Naive thymus-derived CD4-positive, alpha-beta T cell (primary cell): ENCODE results near the gene IFRD2. TPM values are rescaled to one million over a fixed set of nuclear protein-coding genes. Genes with fewer than 3 reads are reported as not detected.

Experiments used
- ATAC-seq: fragments of 150-1000 bp; cut with Tn5 transposase; 2 replicates; pipeline ENCODE4 v1.10.0; 2021; ENCODE audit warnings: mild to moderate bottlenecking, moderate library complexity
- CTCF ChIA-PET: fragments of 350-600 bp; sonication (Branson Sonifier 250); formaldehyde crosslinking; loops from one replicate; lab custom pipeline; 2021; ENCODE audit warnings: antibody characterized with exemption; lab: Charles Lee
- POLR2A ChIA-PET: fragments of 350-600 bp; sonication (Branson Sonifier 250); formaldehyde crosslinking; loops from one replicate; lab custom pipeline; 2021; ENCODE audit warnings: antibody characterized with exemption, inconsistent platforms; lab: Charles Lee
- DNase-seq, 9 donors: peaks; one replicate each; pipeline versions ENCODE4 v3.0.0 to v3.0.0-alpha.2; 2020 to 2022; ENCODE audit warnings: mixed read lengths in 1 of 9
- H3K27ac ChIP-seq: one replicate; pipeline ENCODE4 v1.7.0; 2013; ENCODE audit warnings: mild to moderate bottlenecking, low read depth, low read length, moderate library complexity
- H3K27me3 ChIP-seq, 2 donors: one replicate each; pipeline ENCODE4 v1.7.0; 2013; ENCODE audit warnings: low read length in 2 of 2, mild to moderate bottlenecking in 2 of 2, moderate library complexity in 2 of 2; ENCODE audit not compliant: control insufficient read depth in 2 of 2, insufficient read depth in 2 of 2
- H3K36me3 ChIP-seq, 3 experiments: 1 replicate in 2 of 3; 2 replicates in 1 of 3; pipeline ENCODE4 v1.7.0; 2013; ENCODE audit warnings: low read length in 3 of 3, mild to moderate bottlenecking in 3 of 3, moderate library complexity in 1 of 3; ENCODE audit not compliant: insufficient read depth in 3 of 3, control insufficient read depth in 2 of 3
- H3K4me1 ChIP-seq, 2 donors: one replicate each; pipeline ENCODE4 v1.7.0; 2013; ENCODE audit warnings: low read length in 2 of 2, mild to moderate bottlenecking in 2 of 2, moderate library complexity in 1 of 2; ENCODE audit not compliant: control insufficient read depth in 2 of 2, insufficient read depth in 2 of 2
- H3K4me3 ChIP-seq: 2 replicates; pipeline ENCODE4 v1.7.0; 2013; ENCODE audit warnings: mild to moderate bottlenecking, low read length
- H3K9me3 ChIP-seq, 3 experiments: 1 replicate in 2 of 3; 2 replicates in 1 of 3; pipeline ENCODE4 v1.7.0; 2013; ENCODE audit warnings: low read length in 3 of 3; ENCODE audit not compliant: control insufficient read depth in 2 of 3
- H3K27ac Mint-ChIP-seq, 9 donors: one replicate each; pipeline ENCODE4 v1.8.0; 2020 to 2022; ENCODE audit warnings: mixed read lengths in 9 of 9, mild to moderate bottlenecking in 8 of 9, moderate library complexity in 5 of 9, inconsistent platforms in 2 of 9
- H3K27me3 Mint-ChIP-seq, 5 donors: one replicate each; pipeline ENCODE4 v1.8.0; 2021 to 2022; ENCODE audit warnings: mixed read lengths in 5 of 5, mild to moderate bottlenecking in 1 of 5
- H3K36me3 Mint-ChIP-seq, 5 donors: one replicate each; pipeline ENCODE4 v1.8.0; 2020 to 2022; ENCODE audit warnings: mixed read lengths in 5 of 5, mild to moderate bottlenecking in 3 of 5, inconsistent platforms in 1 of 5
- H3K4me1 Mint-ChIP-seq, 7 donors: one replicate each; pipeline ENCODE4 v1.8.0; 2020 to 2022; ENCODE audit warnings: mixed read lengths in 7 of 7, mild to moderate bottlenecking in 3 of 7, inconsistent platforms in 1 of 7
- H3K4me3 Mint-ChIP-seq, 10 donors: one replicate each; pipeline ENCODE4 v1.8.0; 2020 to 2022; ENCODE audit warnings: mild to moderate bottlenecking in 10 of 10, mixed read lengths in 10 of 10, moderate library complexity in 6 of 10, inconsistent platforms in 2 of 10
- H3K9me3 Mint-ChIP-seq, 11 donors: one replicate each; pipeline ENCODE4 v1.8.0; 2020 to 2022; ENCODE audit warnings: mixed read lengths in 11 of 11, mild to moderate bottlenecking in 4 of 11, inconsistent platforms in 1 of 11, moderate library complexity in 1 of 11
- intact Hi-C, 2 donors: fragments of 100-400 bp; cut with micrococcal nuclease; formaldehyde crosslinking; loops; one replicate each; pipeline ENCODE4 v1.15.1; 2023
- polyA plus RNA-seq, 2 donors: library from polyadenylated mRNA; unstranded; fragments of 300-500 nt; fragmentation: Illumina TruSeq; gene quantifications; one replicate each; pipeline ENCODE4 v1.2.3, GENCODE V29; 2021
- total RNA-seq, 6 experiments: library from RNA in 5 of 6; stranded (reverse) in 5 of 6; gene quantifications; 1 replicate in 5 of 6; 2 replicates in 1 of 6; pipeline ENCODE4 v1.2.3 and lab custom pipeline; 2021 to 2026

The IFRD2 gene
- total and polyA plus RNA-seq, 7 experiments from 2014 or later = 53.7 to 85.1 (median 64.7) TPM

DNA sequence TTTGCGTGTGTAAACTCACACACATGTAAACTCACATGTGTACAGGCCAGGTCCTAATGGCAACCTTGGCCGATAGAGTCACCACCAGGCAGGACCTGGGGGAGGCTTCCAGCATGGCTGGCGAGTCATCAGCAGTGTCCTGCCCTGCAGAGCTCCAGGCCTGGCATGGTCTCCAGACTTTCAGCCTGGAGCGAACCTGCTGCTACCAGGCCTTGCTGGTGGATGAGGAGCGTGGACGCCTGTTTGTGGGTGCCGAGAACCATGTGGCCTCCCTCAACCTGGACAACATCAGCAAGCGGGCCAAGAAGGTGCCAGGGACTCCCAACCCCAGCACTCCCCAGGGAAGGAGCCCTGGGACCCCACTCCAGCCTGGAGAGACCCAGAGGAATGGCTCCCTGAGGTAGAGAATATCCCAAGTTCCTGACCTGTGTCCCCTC, 22.2 kb downstream of the IFRD2 start:
- peak overlapping the region in 1 of 9 donors; percentile 17 for H3K27ac Mint-ChIP-seq
- H3K4me1 Mint-ChIP-seq = peaks cover 13 to 23% (median 15%) of the 10 kb centered on the region in 7 donors
- no peaks in the 10 kb centered on the region for H3K9me3 ChIP-seq
- POLR2A ChIA-PET = interaction anchor here (0.7 to 0.9 kb wide), 2 partner anchors 20 to 55 kb away, joined by 3 read pairs; no protein-coding TSS in a partner anchor
- CTCF ChIA-PET = interaction anchor here (0.7 kb wide), 1 partner anchor 141 kb away, joined by 3 read pairs; no protein-coding TSS in a partner anchor
- ATAC-seq (no peak), DNase-seq (no peak)
- H3K4me3 ChIP-seq = no peak overlapping the region
- peaks cover 0 to 2% (median 0%) of the 10 kb centered on the region in 11 donors for H3K9me3 Mint-ChIP-seq
- H3K4me1 ChIP-seq = peaks cover 10 to 17% of the 10 kb centered on the region in 2 donors
- H3K27ac ChIP-seq = no peak overlapping the region
- no peak overlapping the region for H3K4me3 Mint-ChIP-seq
- peaks cover 10 to 15% of the 10 kb centered on the region in 2 donors for H3K27me3 ChIP-seq
- intact Hi-C loops = no loop called here
- H3K27me3 Mint-ChIP-seq = peaks cover 13 to 49% (median 15%) of the 10 kb centered on the region in 5 donors
- H3K36me3 ChIP-seq = no peaks in the 10 kb centered on the region
- H3K36me3 Mint-ChIP-seq = no peaks in the 10 kb centered on the region

DNA sequence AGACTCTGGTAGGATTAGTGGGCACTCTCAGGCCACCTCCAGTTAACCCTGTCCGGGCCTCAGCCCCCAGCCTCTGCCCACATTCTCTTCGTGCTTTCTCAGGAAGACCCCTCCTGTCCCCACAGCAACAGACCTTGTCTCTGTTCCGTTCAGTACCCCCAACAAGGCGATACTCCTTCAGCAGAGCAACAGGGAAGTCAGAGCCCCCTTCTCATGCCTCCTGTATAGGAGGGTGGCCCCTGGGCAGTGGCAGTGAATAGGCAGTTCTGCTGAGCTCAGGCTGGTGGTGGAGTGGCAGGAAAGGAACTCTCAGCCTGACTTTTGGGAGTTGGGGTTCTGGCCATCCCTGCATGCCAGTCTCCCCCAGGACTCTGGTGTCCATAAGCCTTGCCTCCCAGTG, 22.8 kb downstream of the IFRD2 start:
- intact Hi-C loops = no loop called here

DNA sequence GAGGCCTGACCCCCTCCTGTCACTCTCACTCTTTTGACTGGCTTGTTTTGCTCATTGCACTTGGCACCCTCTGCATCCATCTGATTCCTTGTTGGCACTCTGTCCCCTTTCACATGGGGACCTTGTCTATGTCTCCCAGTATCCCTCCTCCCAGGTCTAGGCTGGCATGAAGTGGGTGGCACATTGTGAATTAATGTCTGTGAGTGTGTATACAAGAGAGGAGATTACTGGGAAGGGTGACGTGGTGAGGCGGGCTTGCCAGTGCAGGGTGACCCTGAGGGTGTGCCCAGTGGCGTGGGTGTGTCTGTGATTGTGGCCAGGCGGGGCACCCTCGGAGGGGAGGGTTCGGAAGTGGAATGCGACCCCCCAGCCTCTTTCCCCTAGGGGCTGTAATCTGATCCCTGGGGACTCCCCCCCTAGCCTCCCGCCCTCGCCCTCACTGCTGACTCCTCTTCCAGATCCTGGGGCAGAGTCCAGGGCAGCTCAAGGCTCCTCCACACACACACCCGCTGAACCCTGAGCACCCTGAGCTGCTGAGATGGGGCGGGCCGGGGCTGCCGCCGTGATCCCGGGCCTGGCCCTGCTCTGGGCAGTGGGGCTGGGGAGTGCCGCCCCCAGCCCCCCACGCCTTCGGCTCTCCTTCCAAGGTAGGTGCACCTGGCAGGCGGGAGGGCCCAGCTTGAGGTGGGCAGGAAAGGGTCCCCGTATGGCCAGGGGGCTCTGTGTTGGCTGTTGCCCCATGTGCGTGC, 23.4 kb downstream of the IFRD2 start, which contains the start of gene SEMA3B:
TSS of gene SEMA3B (plus strand) at position 445 of the 749 bp plus-strand sequence. CDS start at position 539, 94 bp downstream.
- Mint-ChIP-seq H3K9me3 (no peaks in the 10 kb centered on the region), H3K27me3 (peaks cover 4 to 38% (median 6%) of the 10 kb centered on the region in 5 donors), H3K4me3 (no peak within 1 kb of the TSS), H3K36me3 (no peaks in the 10 kb centered on the region), H3K4me1 (peaks cover 5 to 13% (median 9%) of the 10 kb centered on the region in 7 donors), H3K27ac (peak within 1 kb of the TSS in 1 of 9 donors; percentile 23)
- DNase-seq = no peak
- Histone ChIP-seq H3K36me3 (no peaks in the 10 kb centered on the region), H3K27me3 (peaks cover 4% of the 10 kb centered on the region in 2 donors), H3K27ac (no peak within 1 kb of the TSS), H3K9me3 (no peaks in the 10 kb centered on the region), H3K4me1 (peaks cover 5 to 7% of the 10 kb centered on the region in 2 donors), H3K4me3 (no peak within 1 kb of the TSS)
- POLR2A ChIA-PET = interaction anchor here (0.9 kb wide), 1 partner anchor 18 kb away, joined by 3 read pairs; no protein-coding TSS in a partner anchor
- no peak for ATAC-seq
- intact Hi-C loops = no loop called here
- CTCF ChIA-PET = no interaction called here

More for the DNA sequence above, 22.8 kb downstream of the IFRD2 start:
- ATAC-seq (no peak), DNase-seq (no peak)
- peaks cover 7 to 10% of the 10 kb centered on the region in 2 donors for H3K27me3 ChIP-seq
- Mint-ChIP-seq H3K27ac (no peak overlapping the region), H3K4me1 (peaks cover 10 to 18% (median 12%) of the 10 kb centered on the region in 7 donors), H3K27me3 (peaks cover 10 to 43% (median 12%) of the 10 kb centered on the region in 5 donors), H3K4me3 (no peak overlapping the region), H3K9me3 (peaks cover 0 to under 1% (median 0%) of the 10 kb centered on the region in 11 donors), H3K36me3 (no peaks in the 10 kb centered on the region)
- no peak overlapping the region for H3K27ac ChIP-seq
- H3K4me3 ChIP-seq = no peak overlapping the region
- H3K36me3 ChIP-seq = no peaks in the 10 kb centered on the region
- ChIA-PET CTCF (no interaction called here), POLR2A (interaction anchor here (0.9 kb wide), 1 partner anchor 19 kb away, joined by 3 read pairs; no protein-coding TSS in a partner anchor)
- peaks cover 10 to 13% of the 10 kb centered on the region in 2 donors for H3K4me1 ChIP-seq
- no peaks in the 10 kb centered on the region for H3K9me3 ChIP-seq

DNA sequence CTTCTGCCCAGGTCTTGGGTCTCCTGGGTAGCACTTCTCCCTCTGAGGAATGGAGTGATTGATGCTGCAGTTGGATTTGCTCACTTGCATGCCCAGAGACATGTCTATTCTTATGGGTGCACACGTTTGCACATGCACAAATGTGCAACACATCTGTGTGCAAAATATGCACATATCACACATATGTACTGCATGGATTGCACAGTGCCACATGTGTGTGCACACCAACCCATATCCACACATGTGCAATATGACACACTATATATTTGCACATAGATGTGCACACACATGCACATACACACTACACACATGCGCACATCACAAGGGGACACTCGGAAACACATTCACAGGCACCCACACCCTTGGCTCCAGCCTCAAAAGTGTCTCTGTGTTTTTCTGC, 24.0 kb downstream of the IFRD2 start:
- ChIA-PET CTCF (interaction anchor here (1.3 kb wide), 1 partner anchor 9 kb away, joined by 4 read pairs; no protein-coding TSS in a partner anchor), POLR2A (no interaction called here)
- Mint-ChIP-seq H3K9me3 (no peaks in the 10 kb centered on the region), H3K4me3 (no peak overlapping the region), H3K27ac (peak overlapping the region in 1 of 9 donors; percentile 23), H3K36me3 (no peaks in the 10 kb centered on the region), H3K27me3 (peaks cover 4 to 37% (median 5%) of the 10 kb centered on the region in 5 donors), H3K4me1 (peaks cover 5 to 11% (median 9%) of the 10 kb centered on the region in 7 donors)
- H3K9me3 ChIP-seq = no peaks in the 10 kb centered on the region
- no peak for ATAC-seq
- DNase-seq = no peak
- peaks cover 4% of the 10 kb centered on the region in 2 donors for H3K4me1 ChIP-seq
- no peak overlapping the region for H3K4me3 ChIP-seq
- no peak overlapping the region for H3K27ac ChIP-seq
- H3K27me3 ChIP-seq = peaks cover 3% of the 10 kb centered on the region in 2 donors
- intact Hi-C loops = no loop called here
- H3K36me3 ChIP-seq = no peaks in the 10 kb centered on the region

DNA sequence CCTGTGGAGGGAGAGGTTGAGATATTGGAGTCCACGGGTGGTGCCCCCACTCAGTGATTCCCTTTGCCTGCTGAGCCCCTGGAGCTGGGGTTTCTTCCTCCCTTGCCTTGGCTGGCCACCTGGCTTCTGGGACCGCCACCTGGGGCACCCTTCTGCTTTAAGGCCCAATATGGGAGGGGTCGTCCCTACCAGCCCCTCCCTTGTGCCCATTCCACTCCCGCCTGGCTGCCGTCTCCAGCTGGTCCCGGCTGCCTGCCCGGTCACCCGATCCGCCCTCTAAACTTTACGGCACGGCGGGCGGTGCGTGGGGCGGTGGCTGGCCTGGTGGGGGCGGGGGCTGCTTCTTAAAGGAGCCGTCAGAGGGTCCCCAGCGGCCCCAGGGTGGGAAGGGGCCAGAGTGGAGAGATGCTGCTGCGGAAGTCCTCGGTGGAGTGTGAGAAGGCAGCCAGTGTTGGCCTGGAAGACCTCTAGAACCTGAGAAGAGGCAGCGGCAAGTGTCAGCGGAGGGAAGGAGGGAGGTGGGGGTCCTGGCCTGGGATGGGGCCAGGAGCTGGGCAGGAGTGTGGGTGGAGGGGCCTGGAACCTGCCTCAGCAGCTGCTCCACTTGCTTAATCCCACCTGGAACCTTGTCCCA, 24.8 kb downstream of the IFRD2 start:
- Mint-ChIP-seq H3K9me3 (no peaks in the 10 kb centered on the region), H3K4me1 (peaks cover 0 to 5% (median 3%) of the 10 kb centered on the region in 7 donors), H3K4me3 (no peak overlapping the region), H3K36me3 (no peaks in the 10 kb centered on the region), H3K27me3 (peaks cover 0 to 32% (median 0%) of the 10 kb centered on the region in 5 donors), H3K27ac (no peak overlapping the region)
- Histone ChIP-seq H3K27ac (no peak overlapping the region), H3K36me3 (no peaks in the 10 kb centered on the region), H3K4me1 (no peaks in the 10 kb centered on the region), H3K27me3 (no peaks in the 10 kb centered on the region), H3K4me3 (no peak overlapping the region), H3K9me3 (no peaks in the 10 kb centered on the region)
- ATAC-seq (no peak), DNase-seq (no peak)
- ChIA-PET POLR2A (no interaction called here), CTCF (interaction anchor here (1.1 to 1.3 kb wide), 3 partner anchors 8 to 21 kb away, joined by 4 to 6 read pairs (median 4); no protein-coding TSS in a partner anchor)
- intact Hi-C loops = no loop called here

DNA sequence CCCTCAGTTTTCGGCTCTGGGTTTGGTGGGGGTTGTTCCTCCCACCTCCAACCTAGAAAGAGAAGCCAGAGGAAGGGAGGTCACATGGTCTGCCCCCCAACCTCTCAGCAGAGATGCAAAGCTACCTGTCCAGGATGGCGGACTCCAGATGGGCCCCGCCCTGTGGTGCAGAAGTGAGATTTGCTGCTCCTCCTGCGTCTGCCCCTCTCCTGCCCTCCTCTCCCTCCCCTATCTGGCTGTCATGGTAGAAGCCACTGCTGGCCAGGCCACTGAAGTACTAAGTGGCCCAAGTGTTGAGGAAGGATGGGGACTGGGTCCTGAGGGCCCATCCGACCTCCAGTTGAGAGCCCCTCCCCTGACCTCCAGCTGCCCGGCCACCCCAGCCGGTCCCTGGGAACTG, 25.4 kb downstream of the IFRD2 start:
- Histone ChIP-seq H3K4me3 (no peak overlapping the region), H3K27ac (no peak overlapping the region), H3K4me1 (no peaks in the 10 kb centered on the region), H3K36me3 (no peaks in the 10 kb centered on the region), H3K9me3 (no peaks in the 10 kb centered on the region), H3K27me3 (no peaks in the 10 kb centered on the region)
- POLR2A ChIA-PET = no interaction called here
- ATAC-seq (no peak), DNase-seq (no peak)
- CTCF ChIA-PET = interaction anchor here (1.1 to 1.3 kb wide), 3 partner anchors 8 to 20 kb away, joined by 4 to 6 read pairs (median 4); no protein-coding TSS in a partner anchor
- H3K9me3 Mint-ChIP-seq = no peaks in the 10 kb centered on the region
- H3K4me1 Mint-ChIP-seq = peaks cover 0 to 5% (median 3%) of the 10 kb centered on the region in 7 donors
- intact Hi-C loops = no loop called here
- no peaks in the 10 kb centered on the region for H3K36me3 Mint-ChIP-seq
- no peak overlapping the region for H3K4me3 Mint-ChIP-seq
- H3K27me3 Mint-ChIP-seq = peaks cover 0 to 32% (median 0%) of the 10 kb centered on the region in 5 donors
- H3K27ac Mint-ChIP-seq = no peak overlapping the region
